Chondrocyte (in vitro differentiated cells): ENCODE measurements around the gene SHROOM2. TPM values are rescaled to one million over a fixed set of nuclear protein-coding genes. Genes with fewer than 3 reads are reported as not detected.
"Not testable (repeated sequence)": the region's sequence is repeated elsewhere in the genome, so short reads cannot be mapped to it uniquely, and the experiment has no call there.

Experiments
- DNase-seq: peaks from one replicate; pipeline ENCODE4 v3.0.0; 2021; ENCODE audit warnings: mixed read lengths, low spot score
- H3K27ac Mint-ChIP-seq: one replicate; pipeline ENCODE4 v1.8.0; 2021; ENCODE audit warnings: mild to moderate bottlenecking, moderate library complexity, mixed read lengths; ENCODE audit not compliant: unreplicated experiment
- H3K27me3 Mint-ChIP-seq: 2 replicates; pipeline ENCODE4 v1.8.0; 2021; ENCODE audit warnings: low read depth, mixed read lengths
- H3K36me3 Mint-ChIP-seq: 2 replicates; pipeline ENCODE4 v1.8.0; 2021; ENCODE audit warnings: low read depth, mixed read lengths
- H3K4me1 Mint-ChIP-seq: 2 replicates; pipeline ENCODE4 v1.8.0; 2021; ENCODE audit warnings: low read depth, mild to moderate bottlenecking, mixed read lengths
- H3K4me3 Mint-ChIP-seq: one replicate; pipeline ENCODE4 v1.8.0; 2021; ENCODE audit warnings: mild to moderate bottlenecking, moderate library complexity, mixed read lengths; ENCODE audit not compliant: unreplicated experiment
- H3K9me3 Mint-ChIP-seq: 2 replicates; pipeline ENCODE4 v1.8.0; 2021; ENCODE audit warnings: low read depth, mixed read lengths
- total RNA-seq: library from RNA; stranded (reverse); gene quantifications from 3 replicates; pipeline ENCODE4 v1.2.1, GENCODE V29; 2021
- TF ChIP-seq, protein P1 (sequence below): fragments of 200-600 bp; sonication (generic); IDR thresholded peaks from 2 replicates; pipeline ENCODE4 v1.5.0; 2021; ENCODE audit warnings: antibody characterized with exemption, mild to moderate bottlenecking, moderate library complexity

The SHROOM2 gene
- total RNA-seq, 1 donor from 2014 or later: 4.4 TPM

DNA sequence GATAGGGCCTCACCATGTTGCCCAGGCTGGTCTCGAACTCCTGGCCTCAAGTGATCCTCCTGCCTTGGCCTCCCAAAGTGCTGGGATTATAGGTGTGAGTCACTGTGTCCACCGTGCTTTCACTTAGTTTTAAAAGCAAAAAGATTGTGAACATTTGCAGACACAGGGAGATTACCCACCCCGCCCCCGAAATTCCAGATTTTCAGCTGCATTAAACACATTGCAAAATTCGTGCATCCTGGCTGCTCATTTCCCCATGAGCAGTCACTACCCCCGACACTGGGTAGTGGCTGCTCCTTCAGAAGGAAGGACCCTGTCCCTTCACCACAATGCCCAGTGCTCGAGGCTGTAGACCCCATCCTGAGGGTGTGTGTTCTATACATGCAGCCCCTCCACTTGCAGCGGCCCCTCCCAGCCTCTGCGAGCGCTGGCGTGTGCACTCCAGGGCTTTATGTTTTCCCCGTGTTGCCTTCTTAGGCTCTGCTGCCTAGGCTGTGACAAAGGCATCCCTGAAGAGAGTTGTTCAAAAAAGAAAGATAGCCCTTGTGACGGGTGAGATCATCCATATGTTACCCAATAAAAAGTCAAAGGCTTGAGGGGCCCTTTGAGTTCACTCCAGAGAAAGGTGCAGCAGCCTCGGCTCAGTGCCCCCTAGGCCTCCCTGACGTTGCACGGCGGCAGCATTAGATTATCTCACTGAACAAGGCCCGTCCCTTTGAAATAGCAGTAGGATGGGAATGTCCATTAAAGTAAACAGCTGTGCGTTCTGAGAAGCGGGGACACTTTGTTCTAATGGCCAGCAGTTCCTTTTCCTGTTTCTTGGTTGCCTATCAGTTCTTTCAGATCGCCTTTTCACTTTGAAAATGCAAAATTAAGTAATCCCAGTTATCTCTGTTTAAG lies 71.6 kb downstream of the SHROOM2 start:
- H3K4me1 Mint-ChIP-seq: peaks cover 15% of the 10 kb centered on the region
- H3K36me3 Mint-ChIP-seq: peaks cover 2% of the 10 kb centered on the region
- no peak overlapping the region for H3K27ac Mint-ChIP-seq
- no peak for DNase-seq
- TF ChIP-seq, protein P1, sequence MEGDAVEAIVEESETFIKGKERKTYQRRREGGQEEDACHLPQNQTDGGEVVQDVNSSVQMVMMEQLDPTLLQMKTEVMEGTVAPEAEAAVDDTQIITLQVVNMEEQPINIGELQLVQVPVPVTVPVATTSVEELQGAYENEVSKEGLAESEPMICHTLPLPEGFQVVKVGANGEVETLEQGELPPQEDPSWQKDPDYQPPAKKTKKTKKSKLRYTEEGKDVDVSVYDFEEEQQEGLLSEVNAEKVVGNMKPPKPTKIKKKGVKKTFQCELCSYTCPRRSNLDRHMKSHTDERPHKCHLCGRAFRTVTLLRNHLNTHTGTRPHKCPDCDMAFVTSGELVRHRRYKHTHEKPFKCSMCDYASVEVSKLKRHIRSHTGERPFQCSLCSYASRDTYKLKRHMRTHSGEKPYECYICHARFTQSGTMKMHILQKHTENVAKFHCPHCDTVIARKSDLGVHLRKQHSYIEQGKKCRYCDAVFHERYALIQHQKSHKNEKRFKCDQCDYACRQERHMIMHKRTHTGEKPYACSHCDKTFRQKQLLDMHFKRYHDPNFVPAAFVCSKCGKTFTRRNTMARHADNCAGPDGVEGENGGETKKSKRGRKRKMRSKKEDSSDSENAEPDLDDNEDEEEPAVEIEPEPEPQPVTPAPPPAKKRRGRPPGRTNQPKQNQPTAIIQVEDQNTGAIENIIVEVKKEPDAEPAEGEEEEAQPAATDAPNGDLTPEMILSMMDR: no peak
- no peak overlapping the region for H3K4me3 Mint-ChIP-seq
- peaks cover 18% of the 10 kb centered on the region for H3K9me3 Mint-ChIP-seq
- H3K27me3 Mint-ChIP-seq: no peaks in the 10 kb centered on the region

DNA sequence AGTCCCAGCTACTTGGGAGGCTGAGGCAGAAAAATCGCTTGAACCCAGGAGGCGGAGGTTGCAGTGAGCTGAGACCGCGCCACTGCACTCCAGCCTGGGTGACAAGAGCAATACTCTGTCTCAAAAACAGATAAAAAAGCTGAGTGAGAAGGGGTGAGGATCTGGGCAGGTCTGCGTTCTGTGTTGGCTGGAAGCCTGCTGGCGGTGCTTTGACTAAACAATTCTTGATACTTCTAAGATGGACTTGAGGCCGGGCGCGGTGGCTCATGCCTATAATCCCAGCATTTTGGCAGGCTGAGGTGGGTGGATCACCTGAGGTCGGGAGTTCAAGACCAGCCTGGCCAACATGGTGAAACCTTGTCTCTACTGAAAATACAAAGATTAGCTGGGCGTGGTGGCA lies 72.5 kb downstream of the SHROOM2 start:
- H3K4me3 Mint-ChIP-seq, H3K27ac Mint-ChIP-seq, H3K36me3 Mint-ChIP-seq, H3K27me3 Mint-ChIP-seq, DNase-seq: not testable (repeated sequence)
- H3K9me3 Mint-ChIP-seq: peaks cover 21% of the 10 kb centered on the region
- peaks cover 15% of the 10 kb centered on the region for H3K4me1 Mint-ChIP-seq

DNA sequence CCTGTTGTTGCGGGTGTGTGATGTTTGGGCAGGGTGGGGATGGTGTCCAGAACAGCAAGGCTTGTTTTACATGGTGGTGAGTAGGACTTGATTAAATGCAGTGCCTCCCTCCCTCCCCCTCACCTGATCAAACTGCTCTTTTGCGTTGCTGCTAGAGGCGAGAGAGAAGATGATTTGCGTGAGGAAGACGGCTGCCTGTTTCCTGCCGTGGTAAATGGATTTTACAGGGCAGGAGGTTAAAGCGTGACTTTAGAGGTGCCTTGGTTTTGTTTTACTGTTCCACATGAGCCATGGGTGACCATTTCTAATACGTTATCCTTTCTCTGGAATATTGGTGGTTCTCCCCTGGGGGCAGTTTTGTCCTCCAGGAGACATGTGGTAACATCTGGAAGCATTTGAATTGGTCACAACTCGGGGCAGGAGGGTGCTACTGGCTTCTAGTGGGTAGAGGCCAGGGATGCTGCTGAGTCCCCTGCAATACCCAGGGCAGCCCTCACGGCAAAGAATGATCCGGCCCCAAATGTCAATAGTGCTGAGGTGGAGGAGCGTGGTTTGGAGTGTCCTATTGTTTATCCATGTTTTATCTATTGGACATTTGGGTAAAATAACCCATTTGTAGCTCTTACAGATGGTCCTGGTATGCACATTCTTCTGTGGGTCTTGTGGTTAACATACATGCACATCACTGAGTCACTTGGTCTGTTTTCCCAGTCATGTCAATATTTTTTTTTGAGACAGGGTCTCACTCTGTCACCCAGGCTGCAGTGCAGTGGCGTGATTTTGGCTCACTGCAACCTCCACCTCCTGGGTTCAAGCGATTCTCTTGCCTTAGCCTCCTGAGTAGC lies 73.7 kb downstream of the SHROOM2 start:
- H3K4me3 Mint-ChIP-seq: no peak overlapping the region
- TF ChIP-seq, protein P1: no peak
- peaks cover 20% of the 10 kb centered on the region for H3K9me3 Mint-ChIP-seq
- H3K36me3 Mint-ChIP-seq: peaks cover 2% of the 10 kb centered on the region
- H3K27me3 Mint-ChIP-seq: no peaks in the 10 kb centered on the region
- no peak for DNase-seq
- no peak overlapping the region for H3K27ac Mint-ChIP-seq
- H3K4me1 Mint-ChIP-seq: peaks cover 15% of the 10 kb centered on the region

DNA sequence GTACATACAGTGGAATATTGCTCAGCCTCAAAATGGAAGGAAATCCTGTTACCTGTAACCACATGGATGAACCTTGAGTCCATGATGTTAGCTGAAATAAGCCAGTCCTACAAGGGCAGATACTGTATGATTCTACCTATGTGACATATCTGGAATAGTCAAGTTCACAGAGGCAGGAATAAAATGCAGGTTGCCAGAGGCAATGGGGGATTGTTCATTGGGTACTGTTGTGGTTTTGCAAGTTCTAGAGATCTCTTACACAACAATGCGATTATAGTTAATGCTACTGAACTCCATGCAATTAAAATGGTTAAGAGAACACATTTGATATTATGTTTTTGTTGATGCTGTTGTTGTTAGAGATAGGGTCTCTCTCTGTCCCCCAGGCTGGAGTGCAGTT lies 74.6 kb downstream of the SHROOM2 start:
- peaks cover 20% of the 10 kb centered on the region for H3K9me3 Mint-ChIP-seq
- peaks cover 15% of the 10 kb centered on the region for H3K4me1 Mint-ChIP-seq
- peaks cover 2% of the 10 kb centered on the region for H3K36me3 Mint-ChIP-seq
- H3K27me3 Mint-ChIP-seq: no peaks in the 10 kb centered on the region
- TF ChIP-seq, protein P1: no peak
- no peak for DNase-seq
- H3K4me3 Mint-ChIP-seq: no peak overlapping the region
- no peak overlapping the region for H3K27ac Mint-ChIP-seq

DNA sequence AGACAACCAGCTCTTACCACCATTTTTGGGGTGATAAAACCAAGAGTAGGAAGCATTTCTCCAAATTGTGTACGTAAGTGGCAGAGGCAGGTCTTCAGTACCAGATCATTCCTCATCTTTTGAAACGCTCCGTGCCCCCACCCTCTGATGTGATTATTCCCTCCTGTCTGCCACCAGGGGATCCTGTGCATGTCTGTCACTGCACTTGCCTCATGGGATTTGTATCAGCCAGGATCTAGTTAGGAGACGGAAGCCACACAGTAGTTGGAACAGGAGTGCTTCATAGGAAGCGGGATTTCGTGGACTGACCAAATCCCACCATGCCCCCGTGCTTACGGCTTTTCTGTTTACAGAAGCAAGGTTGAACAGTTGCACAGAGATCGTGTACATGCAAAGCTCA lies 75.5 kb downstream of the SHROOM2 start:
- TF ChIP-seq, protein P1: no peak
- Mint-ChIP-seq H3K4me1 (peaks cover 13% of the 10 kb centered on the region), H3K9me3 (peaks cover 18% of the 10 kb centered on the region), H3K27me3 (no peaks in the 10 kb centered on the region), H3K36me3 (peaks cover 2% of the 10 kb centered on the region), H3K4me3 (no peak overlapping the region), H3K27ac (no peak overlapping the region)
- DNase-seq: no peak
